HepG2 (cell line): Measurements from ENCODE around the gene ZNF3. TPM values are rescaled to one million over a fixed set of nuclear protein-coding genes. Genes with fewer than 3 reads are reported as not detected.

Experiments used
- ADNP ChIP-seq: sonication (generic); formaldehyde crosslinking; IDR thresholded peaks from 2 replicates; pipeline ENCODE4 v1.4.0; 2020; ENCODE audit warnings: missing genetic modification reagents
- BHLHE40 ChIP-seq: IDR thresholded peaks from 2 replicates; pipeline ENCODE4 v1.6.1; 2011; ENCODE audit warnings: low read length, improper control_type of control experiment
- BRD4 ChIP-seq: sonication (generic); formaldehyde crosslinking; IDR thresholded peaks from 2 replicates; pipeline ENCODE4 v1.4.0; 2020; ENCODE audit warnings: missing genetic modification reagents
- EHMT2 ChIP-seq: fragments of 200-600 bp; sonication (generic); IDR thresholded peaks from 2 replicates; pipeline ENCODE4 v1.7.0; 2017; ENCODE audit warnings: antibody characterized with exemption, low read depth, low read length, borderline replicate concordance
- GLI4 ChIP-seq: sonication (generic); formaldehyde crosslinking; IDR thresholded peaks from 2 replicates; pipeline ENCODE4 v1.5.1; 2020; ENCODE audit warnings: missing genetic modification reagents, mild to moderate bottlenecking, moderate library complexity, borderline replicate concordance
- KLF11 ChIP-seq: IDR thresholded peaks from 2 replicates; pipeline ENCODE4 v1.6.1; 2016; ENCODE audit warnings: missing compliant biosample characterization
- SIN3A ChIP-seq: IDR thresholded peaks from 2 replicates; pipeline ENCODE4 v1.6.1; 2011; ENCODE audit warnings: low read depth, mild to moderate bottlenecking, control low read depth, low read length, borderline replicate concordance
- SOX13 ChIP-seq, 3 experiments: fragments of 450-650 bp in 1 of 3; sonication (generic) in 1 of 3; formaldehyde crosslinking in 1 of 3; IDR thresholded peaks in 2 of 3; conservative IDR thresholded peaks in 1 of 3; 2 replicates each; pipeline versions ENCODE4 v1.5.0 to v1.6.1; 2016 to 2020; ENCODE audit warnings: antibody characterized with exemption in 1 of 3, mild to moderate bottlenecking in 1 of 3, missing compliant biosample characterization in 1 of 3, missing genetic modification reagents in 1 of 3, moderate library complexity in 1 of 3
- STAT5B ChIP-seq: sonication (generic); formaldehyde crosslinking; IDR thresholded peaks from 2 replicates; pipeline ENCODE4 v1.4.0; 2020; ENCODE audit warnings: missing genetic modification reagents
- TBP ChIP-seq: sonication (generic); formaldehyde crosslinking; IDR thresholded peaks from 2 replicates; pipeline ENCODE4 v1.5.0; 2020; ENCODE audit warnings: missing genetic modification reagents
- XRCC5 ChIP-seq: fragments of 200-400 bp; formaldehyde crosslinking; optimal IDR thresholded peaks from 2 replicates; pipeline ENCODE3; 2017; ENCODE audit warnings: mild to moderate bottlenecking, low read length
- ZNF430 ChIP-seq: sonication (generic); formaldehyde crosslinking; IDR thresholded peaks from 2 replicates; pipeline ENCODE4 v1.9.0; 2021; ENCODE audit warnings: mild to moderate bottlenecking, missing genetic modification reagents
- ZNF558 ChIP-seq: sonication (generic); formaldehyde crosslinking; IDR thresholded peaks from 2 replicates; pipeline ENCODE4 v1.9.0; 2022; ENCODE audit warnings: mild to moderate bottlenecking, missing genetic modification reagents, borderline replicate concordance
- ZNF724P ChIP-seq: sonication (generic); formaldehyde crosslinking; IDR thresholded peaks from 2 replicates; pipeline ENCODE4 v1.8.0; 2022; ENCODE audit warnings: missing genetic modification reagents, borderline replicate concordance
- ZNF788 ChIP-seq: sonication (generic); formaldehyde crosslinking; IDR thresholded peaks from 2 replicates; pipeline ENCODE4 v1.5.0; 2020; ENCODE audit warnings: mild to moderate bottlenecking, missing genetic modification reagents, borderline replicate concordance
- ZNF816 ChIP-seq: sonication (generic); formaldehyde crosslinking; IDR thresholded peaks from 2 replicates; pipeline ENCODE4 v1.8.0; 2022; ENCODE audit warnings: missing genetic modification reagents, mild to moderate bottlenecking, borderline replicate concordance
- ZUFSP ChIP-seq: sonication (generic); formaldehyde crosslinking; IDR thresholded peaks from 2 replicates; pipeline ENCODE4 v1.9.0; 2021; ENCODE audit warnings: missing genetic modification reagents, mild to moderate bottlenecking, borderline replicate concordance
- polyA plus RNA-seq, 8 experiments: library from polyadenylated mRNA; depleted of rRNA in 3 of 8; stranded (reverse) in 7 of 8; unstranded in 1 of 8; fragments of >200 nt; fragmentation: Illumina TruSeq in 4 of 8; extraction: Trizol in 4 of 8; gene quantifications; 2 replicates each; pipeline versions ENCODE4 v1.2.1 to v1.2.3, GENCODE V29; 2011 to 2016; ENCODE audit warnings: low read depth in 4 of 8, missing spikeins in 1 of 8, mixed read lengths in 1 of 8; ENCODE audit not compliant: insufficient read depth in 1 of 8
- total RNA-seq, 5 experiments: library from RNA; depleted of rRNA; stranded (reverse); fragments of >200 nt; fragmentation: Illumina TruSeq; extraction: Trizol; gene quantifications; 2 replicates each; pipeline ENCODE4 v1.2.3, GENCODE V29; 2016; ENCODE audit warnings: low read depth in 1 of 5
- TF ChIP-seq, protein P1 (sequence below): sonication (generic); formaldehyde crosslinking; IDR thresholded peaks from 2 replicates; pipeline ENCODE4 v1.4.0; 2020; ENCODE audit warnings: missing genetic modification reagents
- TF ChIP-seq, protein P2 (sequence below): IDR thresholded peaks from 2 replicates; pipeline ENCODE4 v1.6.1; 2016; ENCODE audit warnings: missing compliant biosample characterization, missing genetic modification reagents, borderline replicate concordance
- TF ChIP-seq, protein P3 (sequence below): sonication (generic); formaldehyde crosslinking; IDR thresholded peaks from 2 replicates; pipeline ENCODE4 v1.4.0; 2020; ENCODE audit warnings: missing genetic modification reagents, borderline replicate concordance

The ZNF3 gene
- total and polyA plus RNA-seq, 2 of the 13 experiments (the other 11 are each of a cell fraction or from before 2014, with no cell fraction given), result 33.7 to 56.9 TPM

- TF ChIP-seq ZNF558 (CRISPR knock-in tag), result peak; percentile 91; the same call in 1 of the 2 replicates
- TF ChIP-seq, protein P1, sequence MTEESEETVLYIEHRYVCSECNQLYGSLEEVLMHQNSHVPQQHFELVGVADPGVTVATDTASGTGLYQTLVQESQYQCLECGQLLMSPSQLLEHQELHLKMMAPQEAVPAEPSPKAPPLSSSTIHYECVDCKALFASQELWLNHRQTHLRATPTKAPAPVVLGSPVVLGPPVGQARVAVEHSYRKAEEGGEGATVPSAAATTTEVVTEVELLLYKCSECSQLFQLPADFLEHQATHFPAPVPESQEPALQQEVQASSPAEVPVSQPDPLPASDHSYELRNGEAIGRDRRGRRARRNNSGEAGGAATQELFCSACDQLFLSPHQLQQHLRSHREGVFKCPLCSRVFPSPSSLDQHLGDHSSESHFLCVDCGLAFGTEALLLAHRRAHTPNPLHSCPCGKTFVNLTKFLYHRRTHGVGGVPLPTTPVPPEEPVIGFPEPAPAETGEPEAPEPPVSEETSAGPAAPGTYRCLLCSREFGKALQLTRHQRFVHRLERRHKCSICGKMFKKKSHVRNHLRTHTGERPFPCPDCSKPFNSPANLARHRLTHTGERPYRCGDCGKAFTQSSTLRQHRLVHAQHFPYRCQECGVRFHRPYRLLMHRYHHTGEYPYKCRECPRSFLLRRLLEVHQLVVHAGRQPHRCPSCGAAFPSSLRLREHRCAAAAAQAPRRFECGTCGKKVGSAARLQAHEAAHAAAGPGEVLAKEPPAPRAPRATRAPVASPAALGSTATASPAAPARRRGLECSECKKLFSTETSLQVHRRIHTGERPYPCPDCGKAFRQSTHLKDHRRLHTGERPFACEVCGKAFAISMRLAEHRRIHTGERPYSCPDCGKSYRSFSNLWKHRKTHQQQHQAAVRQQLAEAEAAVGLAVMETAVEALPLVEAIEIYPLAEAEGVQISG (CRISPR knock-in tag), result peak; percentile 99
- TF ChIP-seq BRD4, result peak; percentile 66
- no peak for TF ChIP-seq ZUFSP
- TF ChIP-seq XRCC5, result peak; percentile 96
- TF ChIP-seq GLI4, result peak; percentile 39; the same call in 1 of the 2 replicates
- peak; percentile 49; the same call in 1 of the 2 replicates for TF ChIP-seq BHLHE40
- peak; percentile 92; the same call in 1 of the 2 replicates for TF ChIP-seq SIN3A
- no peak for TF ChIP-seq ADNP (CRISPR knock-in tag)
- TF ChIP-seq ZNF816 (CRISPR knock-in tag), result peak; percentile 79
- no peak for TF ChIP-seq EHMT2
- TF ChIP-seq ZNF788, result peak; percentile 95; the same call in 1 of the 2 replicates
- TF ChIP-seq, protein P2, sequence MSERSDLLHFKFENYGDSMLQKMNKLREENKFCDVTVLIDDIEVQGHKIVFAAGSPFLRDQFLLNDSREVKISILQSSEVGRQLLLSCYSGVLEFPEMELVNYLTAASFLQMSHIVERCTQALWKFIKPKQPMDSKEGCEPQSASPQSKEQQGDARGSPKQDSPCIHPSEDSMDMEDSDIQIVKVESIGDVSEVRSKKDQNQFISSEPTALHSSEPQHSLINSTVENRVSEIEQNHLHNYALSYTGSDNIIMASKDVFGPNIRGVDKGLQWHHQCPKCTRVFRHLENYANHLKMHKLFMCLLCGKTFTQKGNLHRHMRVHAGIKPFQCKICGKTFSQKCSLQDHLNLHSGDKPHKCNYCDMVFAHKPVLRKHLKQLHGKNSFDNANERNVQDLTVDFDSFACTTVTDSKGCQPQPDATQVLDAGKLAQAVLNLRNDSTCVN (CRISPR knock-in tag), result 0 out of 2 replicates have a peak, but pooled peaks have one; percentile 69
- peak; percentile 68 for TF ChIP-seq SOX13 (IDR thresholded peaks at IDR 0.05)
- TF ChIP-seq SOX13 (CRISPR knock-in tag; conservative IDR thresholded peaks at IDR 0.05 in 1 of 2, IDR thresholded peaks at IDR 0.05 in 1 of 2), result peak in 1 of 2 experiments; percentile 88; a peak in 2 of 4 replicates
- TF ChIP-seq ZNF430, result peak; percentile 95
- peak; percentile 45; the same call in 1 of the 2 replicates for TF ChIP-seq ZNF724P
- TF ChIP-seq STAT5B (CRISPR knock-in tag), result peak; percentile 73; the same call in 1 of the 2 replicates
- no peak for TF ChIP-seq TBP (CRISPR knock-in tag)
- peak; percentile 77; the same call in 1 of the 2 replicates for TF ChIP-seq KLF11 (CRISPR knock-in tag)
- TF ChIP-seq, protein P3, sequence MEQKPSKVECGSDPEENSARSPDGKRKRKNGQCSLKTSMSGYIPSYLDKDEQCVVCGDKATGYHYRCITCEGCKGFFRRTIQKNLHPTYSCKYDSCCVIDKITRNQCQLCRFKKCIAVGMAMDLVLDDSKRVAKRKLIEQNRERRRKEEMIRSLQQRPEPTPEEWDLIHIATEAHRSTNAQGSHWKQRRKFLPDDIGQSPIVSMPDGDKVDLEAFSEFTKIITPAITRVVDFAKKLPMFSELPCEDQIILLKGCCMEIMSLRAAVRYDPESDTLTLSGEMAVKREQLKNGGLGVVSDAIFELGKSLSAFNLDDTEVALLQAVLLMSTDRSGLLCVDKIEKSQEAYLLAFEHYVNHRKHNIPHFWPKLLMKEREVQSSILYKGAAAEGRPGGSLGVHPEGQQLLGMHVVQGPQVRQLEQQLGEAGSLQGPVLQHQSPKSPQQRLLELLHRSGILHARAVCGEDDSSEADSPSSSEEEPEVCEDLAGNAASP, result no peak; the same call in 1 of the 2 replicates
Measured at GRCh38 chr7:100081535-100082102, at the start of gene ZNF3 (continued).
